C4-2B (cell line): ENCODE results near the gene TFAP2B.

Experiments
- CTCF ChIP-seq: fragments of 450-650 bp; conservative IDR thresholded peaks from 2 replicates; pipeline ENCODE4 v1.5.1; 2017; ENCODE audit warnings: mild to moderate bottlenecking
- ZFX ChIP-seq: fragments of 450-650 bp; IDR thresholded peaks from 2 replicates; pipeline ENCODE4 v1.6.1; 2017

DNA sequence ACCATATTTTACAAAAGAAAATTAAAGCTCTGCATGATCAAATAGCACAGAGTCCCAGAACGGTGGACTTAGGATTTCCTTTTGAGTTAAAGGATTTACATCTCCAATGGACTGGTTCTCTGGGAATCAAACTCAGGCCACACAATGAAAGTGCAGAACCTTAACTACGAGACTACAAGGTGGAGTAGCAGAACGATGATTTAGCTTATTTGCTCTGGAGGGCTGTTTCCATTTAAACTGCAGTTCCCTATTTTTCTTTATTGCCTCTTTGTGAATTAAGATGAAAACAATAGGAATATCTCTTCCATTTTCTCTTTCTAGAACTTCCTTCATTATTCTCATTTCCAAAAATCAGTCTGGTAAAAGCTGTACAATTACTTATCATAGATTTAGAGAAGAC, 65.7 kb downstream of the TFAP2B start:
- TF ChIP-seq CTCF: no peak
- TF ChIP-seq ZFX: no peak
